SK-N-SH treated with all-trans-retinoic acid at 6 μM for 48 hours (cell line): ENCODE data around the gene NIPA2.

Source experiments
- ATAC-seq: fragments of 200-7000 bp; cut with Tn5 transposase; 3 replicates; pipeline ENCODE4 v1.9.1; 2020; ENCODE audit warnings: mild to moderate bottlenecking, moderate library complexity
- ARNTL ChIP-seq: fragments of 450-650 bp; formaldehyde crosslinking; IDR thresholded peaks from 2 replicates; pipeline ENCODE4 v1.5.0; 2020; ENCODE audit warnings: low read depth, mild to moderate bottlenecking, moderate library complexity, borderline replicate concordance
- BACH2 ChIP-seq: fragments of 250-450 bp; sonication (Bioruptor Pico); IDR thresholded peaks from 2 replicates; pipeline ENCODE4 v1.9.0; 2021; ENCODE audit warnings: mild to moderate bottlenecking, borderline replicate concordance
- CSDC2 ChIP-seq: fragments of 250-450 bp; sonication (Bioruptor Pico); IDR thresholded peaks from 2 replicates; pipeline ENCODE4 v1.5.0; 2020; ENCODE audit warnings: mild to moderate bottlenecking, moderate library complexity
- GLIS3 ChIP-seq: fragments of 250-450 bp; sonication (Bioruptor Pico); IDR thresholded peaks from 2 replicates; pipeline ENCODE4 v1.5.0; 2020; ENCODE audit warnings: mild to moderate bottlenecking, moderate library complexity
- ISL1 ChIP-seq: fragments of 250-450 bp; sonication (Bioruptor Pico); IDR thresholded peaks from 2 replicates; pipeline ENCODE4 v2.1.2; 2022; ENCODE audit warnings: mild to moderate bottlenecking, moderate library complexity
- OSR1 ChIP-seq: fragments of 250-450 bp; sonication (Bioruptor Pico); IDR thresholded peaks from 2 replicates; pipeline ENCODE4 v1.8.0; 2022; ENCODE audit warnings: moderate library complexity, mild to moderate bottlenecking, inconsistent platforms
- PPARA ChIP-seq: fragments of 250-450 bp; sonication (Bioruptor Pico); IDR thresholded peaks from 2 replicates; pipeline ENCODE4 v1.5.0; 2020; ENCODE audit warnings: mild to moderate bottlenecking, borderline replicate concordance
- RARB ChIP-seq: fragments of 250-450 bp; sonication (Bioruptor Pico); IDR thresholded peaks from 2 replicates; pipeline ENCODE4 v1.8.0; 2021; ENCODE audit warnings: mild to moderate bottlenecking, moderate library complexity
- SNAI2 ChIP-seq: fragments of 250-450 bp; sonication (Bioruptor Pico); IDR thresholded peaks from 2 replicates; pipeline ENCODE4 v1.5.0; 2020; ENCODE audit warnings: mild to moderate bottlenecking, moderate library complexity
- TCF4 ChIP-seq: fragments of 250-450 bp; sonication (Bioruptor Pico); IDR thresholded peaks from 2 replicates; pipeline ENCODE4 v1.8.0; 2021; ENCODE audit warnings: mild to moderate bottlenecking, moderate library complexity, borderline replicate concordance
- ZC3H10 ChIP-seq: fragments of 250-450 bp; sonication (Bioruptor Pico); IDR thresholded peaks from 2 replicates; pipeline ENCODE4 v1.5.1; 2021; ENCODE audit warnings: mild to moderate bottlenecking, moderate library complexity
- ZFP3 ChIP-seq: fragments of 250-450 bp; sonication (Bioruptor Pico); IDR thresholded peaks from 2 replicates; pipeline ENCODE4 v1.5.0; 2020; ENCODE audit warnings: mild to moderate bottlenecking, moderate library complexity
- ZFP30 ChIP-seq: fragments of 450-650 bp; formaldehyde crosslinking; IDR thresholded peaks from 2 replicates; pipeline ENCODE4 v1.5.0; 2022; ENCODE audit warnings: mild to moderate bottlenecking, moderate library complexity
- ZNF565 ChIP-seq: fragments of 450-650 bp; formaldehyde crosslinking; conservative IDR thresholded peaks from 2 replicates; pipeline ENCODE4 v1.5.0; 2020; ENCODE audit warnings: low read depth, mild to moderate bottlenecking, moderate library complexity
- ZNF70 ChIP-seq: fragments of 450-650 bp; formaldehyde crosslinking; IDR thresholded peaks from 2 replicates; pipeline ENCODE4 v1.5.0; 2020; ENCODE audit warnings: mild to moderate bottlenecking, moderate library complexity
- ZNF8 ChIP-seq: fragments of 450-650 bp; formaldehyde crosslinking; IDR thresholded peaks from 2 replicates; pipeline ENCODE4 v1.5.0; 2020; ENCODE audit warnings: mild to moderate bottlenecking, moderate library complexity
- TF ChIP-seq, protein P1 (sequence below): fragments of 250-450 bp; sonication (Bioruptor Pico); IDR thresholded peaks from 2 replicates; pipeline ENCODE4 v1.8.0; 2020; ENCODE audit warnings: mild to moderate bottlenecking, moderate library complexity, borderline replicate concordance
- TF ChIP-seq, protein P2 (sequence below): fragments of 250-450 bp; sonication (Bioruptor Pico); IDR thresholded peaks from 2 replicates; pipeline ENCODE4 v1.8.0; 2021; ENCODE audit warnings: low read depth, mild to moderate bottlenecking, moderate library complexity, borderline replicate concordance
- TF ChIP-seq, protein P3 (sequence below): fragments of 250-450 bp; sonication (Bioruptor Pico); IDR thresholded peaks from 2 replicates; pipeline ENCODE4 v1.5.1; 2021; ENCODE audit warnings: mild to moderate bottlenecking, moderate library complexity
- TF ChIP-seq, protein P4 (sequence below): fragments of 250-450 bp; sonication (Bioruptor Pico); IDR thresholded peaks from 2 replicates; pipeline ENCODE4 v1.5.0; 2020; ENCODE audit warnings: mild to moderate bottlenecking, moderate library complexity
- TF ChIP-seq, protein P5 (sequence below): fragments of 250-450 bp; sonication (Bioruptor Pico); IDR thresholded peaks from 2 replicates; pipeline ENCODE4 v1.5.1; 2020; ENCODE audit warnings: low read depth, mild to moderate bottlenecking, moderate library complexity

NIPA2 gene

DNA sequence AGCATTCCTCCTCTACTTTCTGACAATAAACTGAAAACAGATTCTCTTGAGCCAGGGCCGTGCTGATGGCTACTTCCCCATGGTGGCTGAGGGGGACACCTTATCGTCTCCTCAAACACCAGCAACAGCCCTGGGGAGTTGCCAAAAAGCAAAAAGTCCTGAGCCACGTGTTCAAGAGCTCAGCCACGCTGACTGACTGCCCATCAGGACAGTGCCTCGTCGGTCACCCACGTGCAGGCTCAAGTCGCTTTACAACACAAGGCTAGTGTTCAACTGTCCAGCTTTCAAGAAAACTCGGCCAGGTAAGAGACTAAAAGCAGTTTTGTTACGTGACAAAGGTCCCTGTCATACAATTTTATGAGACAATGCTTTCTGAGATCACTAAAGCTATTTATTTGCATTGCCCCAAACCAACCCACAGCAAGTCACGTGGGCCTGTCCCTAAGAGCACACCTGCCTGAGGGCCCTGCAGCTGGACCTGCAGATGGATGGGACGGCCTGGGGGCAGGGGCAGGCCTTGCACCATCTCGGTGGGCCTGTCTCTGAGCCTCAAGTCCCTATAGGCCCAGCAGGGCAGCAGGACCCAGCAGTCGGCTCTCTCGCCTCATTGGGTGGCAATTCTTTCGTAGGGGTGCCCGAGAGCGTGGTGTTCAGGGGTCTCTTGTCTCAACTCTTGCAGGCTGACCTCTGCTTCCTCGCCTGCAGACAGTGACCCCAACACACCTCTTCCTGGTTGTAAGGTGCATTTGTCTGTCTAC is 42.7 kb downstream of the NIPA2 start (continued):
- TF ChIP-seq PPARA (no peak), GLIS3 (CRISPR knock-in tag) (no peak), OSR1 (CRISPR knock-in tag) (no peak), BACH2 (no peak), ZFP3 (CRISPR knock-in tag) (no peak), ZFP30 (CRISPR knock-in tag) (no peak)
- TF ChIP-seq, protein P1, sequence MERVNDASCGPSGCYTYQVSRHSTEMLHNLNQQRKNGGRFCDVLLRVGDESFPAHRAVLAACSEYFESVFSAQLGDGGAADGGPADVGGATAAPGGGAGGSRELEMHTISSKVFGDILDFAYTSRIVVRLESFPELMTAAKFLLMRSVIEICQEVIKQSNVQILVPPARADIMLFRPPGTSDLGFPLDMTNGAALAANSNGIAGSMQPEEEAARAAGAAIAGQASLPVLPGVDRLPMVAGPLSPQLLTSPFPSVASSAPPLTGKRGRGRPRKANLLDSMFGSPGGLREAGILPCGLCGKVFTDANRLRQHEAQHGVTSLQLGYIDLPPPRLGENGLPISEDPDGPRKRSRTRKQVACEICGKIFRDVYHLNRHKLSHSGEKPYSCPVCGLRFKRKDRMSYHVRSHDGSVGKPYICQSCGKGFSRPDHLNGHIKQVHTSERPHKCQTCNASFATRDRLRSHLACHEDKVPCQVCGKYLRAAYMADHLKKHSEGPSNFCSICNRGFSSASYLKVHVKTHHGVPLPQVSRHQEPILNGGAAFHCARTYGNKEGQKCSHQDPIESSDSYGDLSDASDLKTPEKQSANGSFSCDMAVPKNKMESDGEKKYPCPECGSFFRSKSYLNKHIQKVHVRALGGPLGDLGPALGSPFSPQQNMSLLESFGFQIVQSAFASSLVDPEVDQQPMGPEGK (CRISPR knock-in tag): no peak
- TF ChIP-seq, protein P2, sequence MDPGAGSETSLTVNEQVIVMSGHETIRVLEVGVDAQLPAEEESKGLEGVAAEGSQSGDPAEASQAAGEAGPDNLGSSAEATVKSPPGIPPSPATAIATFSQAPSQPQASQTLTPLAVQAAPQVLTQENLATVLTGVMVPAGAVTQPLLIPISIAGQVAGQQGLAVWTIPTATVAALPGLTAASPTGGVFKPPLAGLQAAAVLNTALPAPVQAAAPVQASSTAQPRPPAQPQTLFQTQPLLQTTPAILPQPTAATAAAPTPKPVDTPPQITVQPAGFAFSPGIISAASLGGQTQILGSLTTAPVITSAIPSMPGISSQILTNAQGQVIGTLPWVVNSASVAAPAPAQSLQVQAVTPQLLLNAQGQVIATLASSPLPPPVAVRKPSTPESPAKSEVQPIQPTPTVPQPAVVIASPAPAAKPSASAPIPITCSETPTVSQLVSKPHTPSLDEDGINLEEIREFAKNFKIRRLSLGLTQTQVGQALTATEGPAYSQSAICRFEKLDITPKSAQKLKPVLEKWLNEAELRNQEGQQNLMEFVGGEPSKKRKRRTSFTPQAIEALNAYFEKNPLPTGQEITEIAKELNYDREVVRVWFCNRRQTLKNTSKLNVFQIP (CRISPR knock-in tag): no peak

DNA sequence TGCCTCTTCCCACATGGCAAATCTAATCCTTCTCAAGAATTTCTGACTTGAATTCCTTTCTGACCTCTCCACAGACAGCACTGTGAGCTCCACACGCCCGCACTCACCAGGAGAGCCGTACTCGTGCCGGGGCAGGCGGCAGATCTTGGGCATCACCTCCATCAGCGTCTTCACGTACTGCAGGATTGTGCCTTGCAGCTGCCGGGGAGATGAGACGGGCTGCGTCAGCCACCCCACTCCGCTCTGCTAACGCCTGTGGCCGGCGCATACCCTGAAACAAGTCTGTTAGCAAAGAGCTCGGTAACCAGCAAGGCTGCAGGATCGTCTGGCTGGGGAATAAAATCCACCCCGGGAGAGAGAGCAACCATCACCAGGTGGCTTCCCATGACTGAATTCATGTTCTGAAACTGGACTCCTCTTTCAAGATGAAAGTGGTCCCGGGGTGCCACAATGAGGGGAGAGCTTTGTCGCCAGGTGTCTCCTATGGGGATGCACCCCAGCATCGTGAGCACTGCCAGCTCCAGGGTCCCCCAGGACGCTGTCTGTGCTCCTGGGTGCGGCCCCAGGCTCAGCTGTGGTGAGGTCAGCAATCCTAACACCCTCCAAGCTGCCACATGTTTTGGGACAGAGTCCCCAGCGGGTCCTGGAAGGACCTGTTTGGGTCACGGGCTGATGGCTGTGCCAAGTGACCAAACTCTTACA is 43.4 kb downstream of the NIPA2 start:
- TF ChIP-seq, protein P3, sequence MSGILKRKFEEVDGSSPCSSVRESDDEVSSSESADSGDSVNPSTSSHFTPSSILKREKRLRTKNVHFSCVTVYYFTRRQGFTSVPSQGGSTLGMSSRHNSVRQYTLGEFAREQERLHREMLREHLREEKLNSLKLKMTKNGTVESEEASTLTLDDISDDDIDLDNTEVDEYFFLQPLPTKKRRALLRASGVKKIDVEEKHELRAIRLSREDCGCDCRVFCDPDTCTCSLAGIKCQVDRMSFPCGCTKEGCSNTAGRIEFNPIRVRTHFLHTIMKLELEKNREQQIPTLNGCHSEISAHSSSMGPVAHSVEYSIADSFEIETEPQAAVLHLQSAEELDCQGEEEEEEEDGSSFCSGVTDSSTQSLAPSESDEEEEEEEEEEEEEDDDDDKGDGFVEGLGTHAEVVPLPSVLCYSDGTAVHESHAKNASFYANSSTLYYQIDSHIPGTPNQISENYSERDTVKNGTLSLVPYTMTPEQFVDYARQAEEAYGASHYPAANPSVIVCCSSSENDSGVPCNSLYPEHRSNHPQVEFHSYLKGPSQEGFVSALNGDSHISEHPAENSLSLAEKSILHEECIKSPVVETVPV (CRISPR knock-in tag): no peak
- TF ChIP-seq ZNF8 (CRISPR knock-in tag) (no peak), ZC3H10 (CRISPR knock-in tag) (no peak)
- TF ChIP-seq, protein P4, sequence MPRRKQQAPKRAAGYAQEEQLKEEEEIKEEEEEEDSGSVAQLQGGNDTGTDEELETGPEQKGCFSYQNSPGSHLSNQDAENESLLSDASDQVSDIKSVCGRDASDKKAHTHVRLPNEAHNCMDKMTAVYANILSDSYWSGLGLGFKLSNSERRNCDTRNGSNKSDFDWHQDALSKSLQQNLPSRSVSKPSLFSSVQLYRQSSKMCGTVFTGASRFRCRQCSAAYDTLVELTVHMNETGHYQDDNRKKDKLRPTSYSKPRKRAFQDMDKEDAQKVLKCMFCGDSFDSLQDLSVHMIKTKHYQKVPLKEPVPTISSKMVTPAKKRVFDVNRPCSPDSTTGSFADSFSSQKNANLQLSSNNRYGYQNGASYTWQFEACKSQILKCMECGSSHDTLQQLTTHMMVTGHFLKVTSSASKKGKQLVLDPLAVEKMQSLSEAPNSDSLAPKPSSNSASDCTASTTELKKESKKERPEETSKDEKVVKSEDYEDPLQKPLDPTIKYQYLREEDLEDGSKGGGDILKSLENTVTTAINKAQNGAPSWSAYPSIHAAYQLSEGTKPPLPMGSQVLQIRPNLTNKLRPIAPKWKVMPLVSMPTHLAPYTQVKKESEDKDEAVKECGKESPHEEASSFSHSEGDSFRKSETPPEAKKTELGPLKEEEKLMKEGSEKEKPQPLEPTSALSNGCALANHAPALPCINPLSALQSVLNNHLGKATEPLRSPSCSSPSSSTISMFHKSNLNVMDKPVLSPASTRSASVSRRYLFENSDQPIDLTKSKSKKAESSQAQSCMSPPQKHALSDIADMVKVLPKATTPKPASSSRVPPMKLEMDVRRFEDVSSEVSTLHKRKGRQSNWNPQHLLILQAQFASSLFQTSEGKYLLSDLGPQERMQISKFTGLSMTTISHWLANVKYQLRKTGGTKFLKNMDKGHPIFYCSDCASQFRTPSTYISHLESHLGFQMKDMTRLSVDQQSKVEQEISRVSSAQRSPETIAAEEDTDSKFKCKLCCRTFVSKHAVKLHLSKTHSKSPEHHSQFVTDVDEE (CRISPR knock-in tag): no peak

DNA sequence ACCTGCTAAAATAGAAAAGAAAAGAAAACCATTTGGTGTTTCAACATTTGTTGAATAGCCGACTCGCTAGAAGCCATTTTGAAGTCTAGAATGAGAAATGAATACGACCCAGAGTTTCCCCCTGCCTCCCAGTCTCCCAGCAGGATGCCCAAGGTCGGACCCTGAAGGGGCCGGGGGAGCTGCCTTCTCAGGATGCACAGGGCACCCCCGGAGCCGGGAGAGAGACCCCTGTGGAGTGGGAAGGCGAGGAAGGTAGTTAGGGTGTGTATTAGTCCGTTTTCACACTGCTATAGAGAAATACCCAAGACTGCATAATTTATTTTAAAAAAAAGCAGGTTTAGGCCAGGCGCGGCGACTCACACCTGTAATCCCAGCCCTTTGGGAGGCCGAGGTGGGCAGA is 44.7 kb downstream of the NIPA2 start:
- ATAC-seq: no peak
- no peak for TF ChIP-seq ISL1 (CRISPR knock-in tag)
- TF ChIP-seq ZNF70 (CRISPR knock-in tag): no peak
- TF ChIP-seq, protein P5, sequence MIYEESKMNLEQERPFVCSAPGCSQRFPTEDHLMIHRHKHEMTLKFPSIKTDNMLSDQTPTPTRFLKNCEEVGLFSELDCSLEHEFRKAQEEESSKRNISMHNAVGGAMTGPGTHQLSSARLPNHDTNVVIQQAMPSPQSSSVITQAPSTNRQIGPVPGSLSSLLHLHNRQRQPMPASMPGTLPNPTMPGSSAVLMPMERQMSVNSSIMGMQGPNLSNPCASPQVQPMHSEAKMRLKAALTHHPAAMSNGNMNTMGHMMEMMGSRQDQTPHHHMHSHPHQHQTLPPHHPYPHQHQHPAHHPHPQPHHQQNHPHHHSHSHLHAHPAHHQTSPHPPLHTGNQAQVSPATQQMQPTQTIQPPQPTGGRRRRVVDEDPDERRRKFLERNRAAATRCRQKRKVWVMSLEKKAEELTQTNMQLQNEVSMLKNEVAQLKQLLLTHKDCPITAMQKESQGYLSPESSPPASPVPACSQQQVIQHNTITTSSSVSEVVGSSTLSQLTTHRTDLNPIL (CRISPR knock-in tag): no peak
- TF ChIP-seq, protein P1 (CRISPR knock-in tag): no peak
- no peak for TF ChIP-seq ARNTL (CRISPR knock-in tag)
- TF ChIP-seq ZNF8 (CRISPR knock-in tag): no peak
- TF ChIP-seq, protein P2 (CRISPR knock-in tag): no peak
- TF ChIP-seq, protein P4 (CRISPR knock-in tag): no peak
- TF ChIP-seq RARB (CRISPR knock-in tag): no peak
- TF ChIP-seq ZC3H10 (CRISPR knock-in tag): no peak
- TF ChIP-seq SNAI2: no peak
- TF ChIP-seq ZNF565 (CRISPR knock-in tag): no peak
- TF ChIP-seq TCF4 (CRISPR knock-in tag): no peak
- TF ChIP-seq CSDC2: no peak

More for the DNA sequence above, 43.4 kb downstream of the NIPA2 start:
- no peak for ATAC-seq
